ENCODE results near the gene STYXL2.

DNA sequence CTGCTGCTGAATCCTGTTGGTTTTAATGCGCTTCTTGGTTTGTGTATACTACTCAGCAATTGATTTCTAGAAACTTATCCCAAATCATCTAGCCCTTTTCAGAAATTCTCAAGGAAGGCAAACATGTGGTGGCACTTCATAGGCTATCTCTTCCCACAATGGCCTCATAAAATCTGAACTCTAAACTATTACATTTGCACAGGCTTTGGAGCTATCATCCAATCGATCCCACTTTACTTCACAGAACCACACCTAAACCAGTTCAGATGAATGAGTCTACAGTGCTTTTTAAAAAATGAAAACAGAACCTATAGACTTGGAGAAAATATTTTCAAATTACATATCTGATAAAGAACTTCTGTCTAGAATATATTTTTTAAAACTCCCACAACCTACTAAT, 6.9 kb downstream of the STYXL2 start:
- TF ChIP-seq CREB1 (IDR thresholded peaks at IDR 0.05; ENCODE audit: low read depth) = no peak
- no peak for TF ChIP-seq NFIC (IDR thresholded peaks at IDR 0.05)
- TF ChIP-seq, protein P1, sequence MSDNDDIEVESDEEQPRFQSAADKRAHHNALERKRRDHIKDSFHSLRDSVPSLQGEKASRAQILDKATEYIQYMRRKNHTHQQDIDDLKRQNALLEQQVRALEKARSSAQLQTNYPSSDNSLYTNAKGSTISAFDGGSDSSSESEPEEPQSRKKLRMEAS (IDR thresholded peaks at IDR 0.05) = no peak
- no peak for TF ChIP-seq EP300 (IDR thresholded peaks at IDR 0.05; ENCODE audit: borderline replicate concordance)
- no peak for TF ChIP-seq YY1 (IDR thresholded peaks at IDR 0.05; ENCODE audit: low read depth)
- TF ChIP-seq RAD21 (IDR thresholded peaks at IDR 0.05; ENCODE audit: low read depth) = no peak
- TF ChIP-seq EGR1 (IDR thresholded peaks at IDR 0.05) = no peak
- TF ChIP-seq, protein P2, sequence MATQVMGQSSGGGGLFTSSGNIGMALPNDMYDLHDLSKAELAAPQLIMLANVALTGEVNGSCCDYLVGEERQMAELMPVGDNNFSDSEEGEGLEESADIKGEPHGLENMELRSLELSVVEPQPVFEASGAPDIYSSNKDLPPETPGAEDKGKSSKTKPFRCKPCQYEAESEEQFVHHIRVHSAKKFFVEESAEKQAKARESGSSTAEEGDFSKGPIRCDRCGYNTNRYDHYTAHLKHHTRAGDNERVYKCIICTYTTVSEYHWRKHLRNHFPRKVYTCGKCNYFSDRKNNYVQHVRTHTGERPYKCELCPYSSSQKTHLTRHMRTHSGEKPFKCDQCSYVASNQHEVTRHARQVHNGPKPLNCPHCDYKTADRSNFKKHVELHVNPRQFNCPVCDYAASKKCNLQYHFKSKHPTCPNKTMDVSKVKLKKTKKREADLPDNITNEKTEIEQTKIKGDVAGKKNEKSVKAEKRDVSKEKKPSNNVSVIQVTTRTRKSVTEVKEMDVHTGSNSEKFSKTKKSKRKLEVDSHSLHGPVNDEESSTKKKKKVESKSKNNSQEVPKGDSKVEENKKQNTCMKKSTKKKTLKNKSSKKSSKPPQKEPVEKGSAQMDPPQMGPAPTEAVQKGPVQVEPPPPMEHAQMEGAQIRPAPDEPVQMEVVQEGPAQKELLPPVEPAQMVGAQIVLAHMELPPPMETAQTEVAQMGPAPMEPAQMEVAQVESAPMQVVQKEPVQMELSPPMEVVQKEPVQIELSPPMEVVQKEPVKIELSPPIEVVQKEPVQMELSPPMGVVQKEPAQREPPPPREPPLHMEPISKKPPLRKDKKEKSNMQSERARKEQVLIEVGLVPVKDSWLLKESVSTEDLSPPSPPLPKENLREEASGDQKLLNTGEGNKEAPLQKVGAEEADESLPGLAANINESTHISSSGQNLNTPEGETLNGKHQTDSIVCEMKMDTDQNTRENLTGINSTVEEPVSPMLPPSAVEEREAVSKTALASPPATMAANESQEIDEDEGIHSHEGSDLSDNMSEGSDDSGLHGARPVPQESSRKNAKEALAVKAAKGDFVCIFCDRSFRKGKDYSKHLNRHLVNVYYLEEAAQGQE (IDR thresholded peaks at IDR 0.05; ENCODE audit: low read depth) = no peak
- no peak for TF ChIP-seq CEBPB (IDR thresholded peaks at IDR 0.05)
